K562 (cell line): Measurements from ENCODE around the gene NEK1. TPM values are rescaled to one million over a fixed set of nuclear protein-coding genes. Genes with fewer than 3 reads are reported as not detected.

Experiments used
- ATAC-seq: fragments of 200-7000 bp; cut with Tn5 transposase; 3 replicates; pipeline ENCODE4 v1.9.1; 2020; ENCODE audit warnings: moderate library complexity
- BruUV-seq: library from RNA; stranded (reverse); fragments of 400-500 nt; replicated peaks from 2 replicates; lab custom pipeline; 2021; lab: Mats Ljungman, UMichigan
- CTCF ChIA-PET: fragments of 300-600 bp; formaldehyde crosslinking; extraction: SDS; loops from one replicate; lab custom pipeline; 2021; ENCODE audit warnings: low intra/inter-chr PET ratio; lab: Yijun Ruan, JAX
- POLR2A ChIA-PET: fragments of 300-600, 350-650 bp; sonication (Branson Sonifier 250); formaldehyde crosslinking; extraction: SDS; loops from one replicate; lab custom pipeline; 2021; ENCODE audit warnings: antibody characterized with exemption, inconsistent platforms; lab: Yijun Ruan, JAX
- DNase-seq, 4 experiments: peaks; one replicate each; pipeline versions ENCODE4 v3.0.0 to v3.0.0-alpha.2; 2011 to 2018; ENCODE audit warnings: low spot score in 3 of 4, mixed read lengths in 3 of 4; ENCODE audit errors: extremely low read depth in 1 of 4
- FAIRE-seq: peaks from 2 replicates; lab custom pipeline; 2011; peaks lifted over from hg19 to GRCh38; lab: Jason Lieb, UNC
- H2AFZ ChIP-seq: 2 replicates; pipeline ENCODE4 v1.6.0; 2011; ENCODE audit warnings: low read depth, low read length, control low read depth, inconsistent platforms
- H3K27ac ChIP-seq: fragments of 200-600 bp; 3 replicates; pipeline ENCODE4 v1.8.0; 2011; ENCODE audit warnings: low read depth, mild to moderate bottlenecking, control low read depth, inconsistent platforms, low read length, moderate library complexity, mixed read lengths; ENCODE audit errors: extremely low read depth
- H3K27me3 ChIP-seq, 2 experiments: fragments of 300-600 bp in 1 of 2; 2 replicates in 1 of 2; 3 replicates in 1 of 2; pipeline versions ENCODE4 v1.6.0 to v1.8.0; 2011; ENCODE audit warnings: inconsistent platforms in 2 of 2, low read length in 2 of 2, mild to moderate bottlenecking in 1 of 2, mixed read lengths in 1 of 2, moderate library complexity in 1 of 2; ENCODE audit not compliant: control insufficient read depth in 2 of 2, insufficient read depth in 2 of 2
- H3K36me3 ChIP-seq: fragments of 300-600 bp; 3 replicates; pipeline ENCODE4 v1.8.0; 2011; ENCODE audit warnings: mild to moderate bottlenecking, low read length, inconsistent platforms; ENCODE audit not compliant: control insufficient read depth, insufficient read depth
- H3K4me1 ChIP-seq, 2 experiments: fragments of 200-600 bp in 1 of 2; replicated peaks in 1 of 2; 2 replicates in 1 of 2; 3 replicates in 1 of 2; pipeline versions ENCODE4 v1.5.1 to v1.8.0; 2011; ENCODE audit warnings: inconsistent platforms in 2 of 2, low read length in 2 of 2, mild to moderate bottlenecking in 1 of 2, mixed read lengths in 1 of 2, moderate library complexity in 1 of 2; ENCODE audit not compliant: control insufficient read depth in 2 of 2, insufficient read depth in 2 of 2
- H3K4me2 ChIP-seq: 2 replicates; pipeline ENCODE4 v1.6.1; 2011; ENCODE audit warnings: low read length, control low read depth, inconsistent platforms, mixed read lengths; ENCODE audit not compliant: insufficient read depth
- H3K4me3 ChIP-seq: fragments of 200-600 bp; sonication (generic), shearing (Covaris generic); 2 replicates; pipeline ENCODE4 v1.5.1; 2016; ENCODE audit warnings: control low read depth, inconsistent platforms
- H3K79me2 ChIP-seq: fragments of 200-600 bp; 3 replicates; pipeline ENCODE4 v1.8.0; 2011; ENCODE audit warnings: low read length, inconsistent platforms; ENCODE audit not compliant: control insufficient read depth, insufficient read depth
- H3K9ac ChIP-seq, 2 experiments: 2 replicates each; pipeline versions ENCODE4 v1.6.0 to v1.6.1; 2011; ENCODE audit warnings: low read depth in 2 of 2, low read length in 2 of 2, control low read depth in 1 of 2, inconsistent platforms in 1 of 2, mild to moderate bottlenecking in 1 of 2, mixed read lengths in 1 of 2; ENCODE audit not compliant: insufficient read depth in 1 of 2
- H3K9me1 ChIP-seq: one replicate; pipeline ENCODE4 v1.6.0; 2011; ENCODE audit warnings: inconsistent platforms, mild to moderate bottlenecking, low read length, moderate library complexity; ENCODE audit not compliant: control insufficient read depth, insufficient read depth
- H3K9me3 ChIP-seq: replicated peaks from 2 replicates; pipeline ENCODE4 v1.5.1; 2011; ENCODE audit warnings: low read depth, low read length, inconsistent platforms; ENCODE audit not compliant: control insufficient read depth, insufficient read depth
- H4K20me1 ChIP-seq: replicated peaks from 2 replicates; pipeline ENCODE4 v1.6.1; 2011; ENCODE audit warnings: low read length, inconsistent platforms, mixed read lengths; ENCODE audit not compliant: control insufficient read depth, insufficient read depth
- ATF7 ChIP-seq: fragments of 450-650 bp; IDR thresholded peaks from 2 replicates; pipeline ENCODE4 v1.7.1; 2014; ENCODE audit warnings: mild to moderate bottlenecking, moderate library complexity
- BACH1 ChIP-seq: fragments of 200-800 bp; sonication (Bioruptor generic); IDR thresholded peaks from 2 replicates; pipeline ENCODE4 v1.6.1; 2016; ENCODE audit warnings: missing genetic modification characterization, missing compliant biosample characterization
- BHLHE40 ChIP-seq: IDR thresholded peaks from 2 replicates; pipeline ENCODE4 v1.6.1; 2011; ENCODE audit warnings: low read length, improper control_type of control experiment
- CEBPG ChIP-seq, 3 experiments: fragments of 200-800 bp in 1 of 3; sonication (Bioruptor generic) in 1 of 3; sonication (generic) in 1 of 3; formaldehyde crosslinking in 1 of 3; IDR thresholded peaks in 2 of 3; conservative IDR thresholded peaks in 1 of 3; 2 replicates each; pipeline versions ENCODE4 v1.6.1 to v1.8.0; 2016 to 2022; ENCODE audit warnings: missing compliant biosample characterization in 2 of 3, missing genetic modification characterization in 2 of 3, mild to moderate bottlenecking in 1 of 3, missing genetic modification reagents in 1 of 3
- DDX20 ChIP-seq: fragments of 450-650 bp; IDR thresholded peaks from 2 replicates; pipeline ENCODE4 v1.6.1; 2016; ENCODE audit warnings: missing genetic modification characterization, low read depth, mild to moderate bottlenecking, missing compliant biosample characterization, moderate library complexity
- PCBP2 ChIP-seq: fragments of 200-400 bp; formaldehyde crosslinking; IDR thresholded peaks from 2 replicates; pipeline ENCODE4 v1.6.1; 2018; ENCODE audit warnings: low read length, low read depth, mild to moderate bottlenecking, moderate library complexity; ENCODE audit not compliant: poor library complexity, severe bottlenecking
- RHOXF2B ChIP-seq: fragments of 250-450 bp; sonication (Bioruptor Pico); conservative IDR thresholded peaks from 2 replicates; pipeline ENCODE4 v1.5.1; 2021
- SREBF2 ChIP-seq: sonication (generic); formaldehyde crosslinking; IDR thresholded peaks from 2 replicates; pipeline ENCODE4 v1.4.0; 2020; ENCODE audit warnings: mild to moderate bottlenecking, missing genetic modification reagents
- ZBTB1 ChIP-seq: sonication (generic); formaldehyde crosslinking; IDR thresholded peaks from 2 replicates; pipeline ENCODE4 v1.8.1; 2023; ENCODE audit warnings: missing genetic modification reagents, low read depth, mild to moderate bottlenecking, borderline replicate concordance
- WGBS: fragments of 100-300 bp; shearing (Covaris generic); methylation state at CpG from one replicate; pipeline ENCODE4 v1.1.6; 2016; ENCODE audit warnings: low coverage, mixed read lengths; ENCODE audit not compliant: insufficient coverage; ENCODE audit errors: missing lambda C conversion rate; 5-methylcytosine and 5-hydroxymethylcytosine counted together
- in situ Hi-C: fragments of 300-500 bp; cut with MboI; formaldehyde crosslinking; loops from 4 replicates; pipeline ENCODE4 v1.15.0; 2018; ENCODE audit warnings: inconsistent platforms, mixed read lengths
- intact Hi-C: fragments of 100-400 bp; cut with micrococcal nuclease; formaldehyde crosslinking; loops from 2 replicates; pipeline ENCODE4 v1.14.2; 2022
- polyA plus RNA-seq, 8 experiments: library from polyadenylated mRNA; depleted of rRNA in 4 of 8; stranded (reverse) in 5 of 8; unstranded in 3 of 8; fragments of >200 nt; fragmentation: Nextera tagmentation in 2 of 8; fragmentation: Illumina TruSeq in 1 of 8; extraction: Ambion mirVana in 2 of 8; extraction: Trizol in 1 of 8; gene quantifications; 2 replicates each; pipeline versions ENCODE4 v1.2.1 to v1.2.3, GENCODE V29; 2011 to 2014; ENCODE audit warnings: inconsistent platforms in 1 of 8, missing spikeins in 1 of 8
- total RNA-seq, 7 experiments: library from RNA; depleted of rRNA in 6 of 7; stranded (reverse); fragments of >200 nt in 6 of 7; fragmentation: Illumina TruSeq in 2 of 7; extraction: Trizol in 2 of 7; gene quantifications; 2 replicates each; pipeline versions ENCODE4 v1.2.1 to v1.2.3, GENCODE V29; 2011 to 2021; ENCODE audit warnings: low replicate concordance in 1 of 7
- TF ChIP-seq, protein P1 (sequence below): fragments of 250-450 bp; sonication (Bioruptor Pico); IDR thresholded peaks from 2 replicates; pipeline ENCODE4 v1.8.0; 2022; ENCODE audit warnings: inconsistent platforms, mild to moderate bottlenecking, moderate library complexity, borderline replicate concordance
- TF ChIP-seq, protein P2 (sequence below): fragments of 450-650 bp; IDR thresholded peaks from 2 replicates; pipeline ENCODE4 v1.7.0; 2016; ENCODE audit warnings: borderline replicate concordance
- TF ChIP-seq, protein P3 (sequence below): sonication (generic); formaldehyde crosslinking; IDR thresholded peaks from 2 replicates; pipeline ENCODE4 v1.8.1; 2023; ENCODE audit warnings: missing genetic modification reagents, mild to moderate bottlenecking, borderline replicate concordance

Gene NEK1
- total and polyA plus RNA-seq, 9 of the 15 experiments (the other 6 are each of a cell fraction or from before 2014, with no cell fraction given) = 6.2 to 15.7 (median 10.3) TPM

DNA sequence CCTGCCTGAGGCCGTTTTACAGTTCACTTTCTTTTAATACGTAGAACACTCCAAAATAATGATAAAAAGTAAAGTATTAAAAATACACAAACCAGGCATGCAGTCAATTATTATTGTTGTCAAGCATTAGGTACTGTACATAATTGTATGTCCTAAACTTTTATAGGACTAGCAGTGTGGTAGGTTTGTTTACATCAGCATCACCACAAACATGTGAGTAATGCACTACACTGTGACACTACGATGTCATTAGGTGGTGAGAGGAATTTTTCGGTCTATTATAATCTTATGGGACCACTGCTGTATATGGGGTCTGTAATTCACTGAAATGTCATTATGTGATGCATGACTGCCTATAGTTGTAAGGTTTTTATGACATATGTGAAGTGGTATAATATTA, 192.1 kb downstream of the NEK1 start:
- Histone ChIP-seq H3K9ac (no peak overlapping the region), H2AFZ (no peak overlapping the region), H3K36me3 (peaks cover 7% of the 10 kb centered on the region; the same call in 2 of the 3 replicates), H4K20me1 (no peaks in the 10 kb centered on the region), H3K4me3 (no peak overlapping the region), H3K79me2 (no peaks in the 10 kb centered on the region), H3K27ac (no peak overlapping the region), H3K9me1 (no peaks in the 10 kb centered on the region), H3K27me3 (no peaks in the 10 kb centered on the region), H3K4me2 (no peak overlapping the region), H3K4me1 (no peaks in the 10 kb centered on the region), H3K9me3 (no peaks in the 10 kb centered on the region)
- WGBS = 75% methylated on average over 4 of the region's 4 CpGs
- intact Hi-C loops = no loop called here
- FAIRE-seq (no peak), DNase-seq (no peak), ATAC-seq (no peak)
- no TSS peak for BruUV-seq
- ChIA-PET CTCF (no interaction called here), POLR2A (interaction anchor here (0.6 kb wide), 1 partner anchor 87 kb away, joined by 5 read pairs; no protein-coding TSS in a partner anchor)
- in situ Hi-C loops = no loop called here
- TF ChIP-seq, protein P1, sequence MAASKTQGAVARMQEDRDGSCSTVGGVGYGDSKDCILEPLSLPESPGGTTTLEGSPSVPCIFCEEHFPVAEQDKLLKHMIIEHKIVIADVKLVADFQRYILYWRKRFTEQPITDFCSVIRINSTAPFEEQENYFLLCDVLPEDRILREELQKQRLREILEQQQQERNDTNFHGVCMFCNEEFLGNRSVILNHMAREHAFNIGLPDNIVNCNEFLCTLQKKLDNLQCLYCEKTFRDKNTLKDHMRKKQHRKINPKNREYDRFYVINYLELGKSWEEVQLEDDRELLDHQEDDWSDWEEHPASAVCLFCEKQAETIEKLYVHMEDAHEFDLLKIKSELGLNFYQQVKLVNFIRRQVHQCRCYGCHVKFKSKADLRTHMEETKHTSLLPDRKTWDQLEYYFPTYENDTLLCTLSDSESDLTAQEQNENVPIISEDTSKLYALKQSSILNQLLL = no peak
- no peak for TF ChIP-seq BACH1 (tag)
- TF ChIP-seq SREBF2 (CRISPR knock-in tag) = no peak
- no peak for TF ChIP-seq CEBPG (CRISPR knock-in tag; IDR thresholded peaks at IDR 0.05)
- TF ChIP-seq CEBPG (tag; conservative IDR thresholded peaks at IDR 0.05 in 1 of 2, IDR thresholded peaks at IDR 0.05 in 1 of 2) = no peak
- TF ChIP-seq PCBP2 = no peak
- TF ChIP-seq, protein P2, sequence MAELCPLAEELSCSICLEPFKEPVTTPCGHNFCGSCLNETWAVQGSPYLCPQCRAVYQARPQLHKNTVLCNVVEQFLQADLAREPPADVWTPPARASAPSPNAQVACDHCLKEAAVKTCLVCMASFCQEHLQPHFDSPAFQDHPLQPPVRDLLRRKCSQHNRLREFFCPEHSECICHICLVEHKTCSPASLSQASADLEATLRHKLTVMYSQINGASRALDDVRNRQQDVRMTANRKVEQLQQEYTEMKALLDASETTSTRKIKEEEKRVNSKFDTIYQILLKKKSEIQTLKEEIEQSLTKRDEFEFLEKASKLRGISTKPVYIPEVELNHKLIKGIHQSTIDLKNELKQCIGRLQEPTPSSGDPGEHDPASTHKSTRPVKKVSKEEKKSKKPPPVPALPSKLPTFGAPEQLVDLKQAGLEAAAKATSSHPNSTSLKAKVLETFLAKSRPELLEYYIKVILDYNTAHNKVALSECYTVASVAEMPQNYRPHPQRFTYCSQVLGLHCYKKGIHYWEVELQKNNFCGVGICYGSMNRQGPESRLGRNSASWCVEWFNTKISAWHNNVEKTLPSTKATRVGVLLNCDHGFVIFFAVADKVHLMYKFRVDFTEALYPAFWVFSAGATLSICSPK = no peak
- no peak for TF ChIP-seq ATF7
- TF ChIP-seq RHOXF2B (CRISPR knock-in tag) = no peak
- no peak for TF ChIP-seq DDX20 (tag)
- TF ChIP-seq, protein P3, sequence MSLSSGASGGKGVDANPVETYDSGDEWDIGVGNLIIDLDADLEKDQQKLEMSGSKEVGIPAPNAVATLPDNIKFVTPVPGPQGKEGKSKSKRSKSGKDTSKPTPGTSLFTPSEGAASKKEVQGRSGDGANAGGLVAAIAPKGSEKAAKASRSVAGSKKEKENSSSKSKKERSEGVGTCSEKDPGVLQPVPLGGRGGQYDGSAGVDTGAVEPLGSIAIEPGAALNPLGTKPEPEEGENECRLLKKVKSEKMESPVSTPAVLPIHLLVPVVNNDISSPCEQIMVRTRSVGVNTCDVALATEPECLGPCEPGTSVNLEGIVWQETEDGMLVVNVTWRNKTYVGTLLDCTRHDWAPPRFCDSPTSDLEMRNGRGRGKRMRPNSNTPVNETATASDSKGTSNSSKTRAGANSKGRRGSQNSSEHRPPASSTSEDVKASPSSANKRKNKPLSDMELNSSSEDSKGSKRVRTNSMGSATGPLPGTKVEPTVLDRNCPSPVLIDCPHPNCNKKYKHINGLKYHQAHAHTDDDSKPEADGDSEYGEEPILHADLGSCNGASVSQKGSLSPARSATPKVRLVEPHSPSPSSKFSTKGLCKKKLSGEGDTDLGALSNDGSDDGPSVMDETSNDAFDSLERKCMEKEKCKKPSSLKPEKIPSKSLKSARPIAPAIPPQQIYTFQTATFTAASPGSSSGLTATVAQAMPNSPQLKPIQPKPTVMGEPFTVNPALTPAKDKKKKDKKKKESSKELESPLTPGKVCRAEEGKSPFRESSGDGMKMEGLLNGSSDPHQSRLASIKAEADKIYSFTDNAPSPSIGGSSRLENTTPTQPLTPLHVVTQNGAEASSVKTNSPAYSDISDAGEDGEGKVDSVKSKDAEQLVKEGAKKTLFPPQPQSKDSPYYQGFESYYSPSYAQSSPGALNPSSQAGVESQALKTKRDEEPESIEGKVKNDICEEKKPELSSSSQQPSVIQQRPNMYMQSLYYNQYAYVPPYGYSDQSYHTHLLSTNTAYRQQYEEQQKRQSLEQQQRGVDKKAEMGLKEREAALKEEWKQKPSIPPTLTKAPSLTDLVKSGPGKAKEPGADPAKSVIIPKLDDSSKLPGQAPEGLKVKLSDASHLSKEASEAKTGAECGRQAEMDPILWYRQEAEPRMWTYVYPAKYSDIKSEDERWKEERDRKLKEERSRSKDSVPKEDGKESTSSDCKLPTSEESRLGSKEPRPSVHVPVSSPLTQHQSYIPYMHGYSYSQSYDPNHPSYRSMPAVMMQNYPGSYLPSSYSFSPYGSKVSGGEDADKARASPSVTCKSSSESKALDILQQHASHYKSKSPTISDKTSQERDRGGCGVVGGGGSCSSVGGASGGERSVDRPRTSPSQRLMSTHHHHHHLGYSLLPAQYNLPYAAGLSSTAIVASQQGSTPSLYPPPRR (CRISPR knock-in tag) = no peak
- no peak for TF ChIP-seq ZBTB1
- TF ChIP-seq BHLHE40 = no peak
